A673 (cell line): Measurements from ENCODE around the gene TSPAN5. TPM values are rescaled to one million over a fixed set of nuclear protein-coding genes. Genes with fewer than 3 reads are reported as not detected.

Experiments
- BruUV-seq: library from RNA; stranded (reverse); fragments of 400-500 nt; replicated peaks from 2 replicates; lab custom pipeline; 2021; lab: Mats Ljungman, UMichigan
- CTCF ChIA-PET: fragments of 300-600 bp; sonication (Branson Sonifier 250); formaldehyde crosslinking; loops from one replicate; lab custom pipeline; 2022; ENCODE audit warnings: antibody characterized with exemption; lab: Charles Lee
- POLR2A ChIA-PET: fragments of 300-600 bp; sonication (Branson Sonifier 250); formaldehyde crosslinking; loops from one replicate; lab custom pipeline; 2022; ENCODE audit warnings: antibody characterized with exemption; ENCODE audit not compliant: low non-redundant PET; lab: Charles Lee
- DNase-seq: peaks from one replicate; pipeline ENCODE4 v3.0.0-alpha.2; 2015; ENCODE audit warnings: low spot score
- H3K27ac ChIP-seq: fragments of 200-600 bp; sonication (generic); 2 replicates; pipeline ENCODE4 v1.5.1; 2016; ENCODE audit warnings: mixed run types, low read depth, mild to moderate bottlenecking, mixed read lengths, antibody characterized with exemption, low read length; ENCODE audit not compliant: poor library complexity, severe bottlenecking
- H3K27me3 ChIP-seq: fragments of 200-600 bp; sonication (generic); replicated peaks from 2 replicates; pipeline ENCODE4 v1.6.1; 2017; ENCODE audit warnings: mixed run types, low read depth, mild to moderate bottlenecking, mixed read lengths, antibody characterized with exemption, low read length; ENCODE audit not compliant: insufficient read depth, poor library complexity
- H3K36me3 ChIP-seq: fragments of 200-600 bp; sonication (generic); 2 replicates; pipeline ENCODE4 v1.6.1; 2016; ENCODE audit warnings: mixed run types, mild to moderate bottlenecking, mixed read lengths, antibody characterized with exemption, low read length; ENCODE audit not compliant: insufficient read depth, poor library complexity, severe bottlenecking
- H3K4me1 ChIP-seq: fragments of 200-600 bp; sonication (generic); 2 replicates; pipeline ENCODE4 v1.6.1; 2017; ENCODE audit warnings: mixed run types, mild to moderate bottlenecking, mixed read lengths, antibody characterized with exemption, low read length; ENCODE audit not compliant: insufficient read depth, poor library complexity, severe bottlenecking
- H3K4me3 ChIP-seq: fragments of 200-600 bp; sonication (generic); 2 replicates; pipeline ENCODE4 v1.5.1; 2016; ENCODE audit warnings: low read depth, mixed run types, mild to moderate bottlenecking, mixed read lengths, low read length; ENCODE audit not compliant: poor library complexity, severe bottlenecking
- H3K9me3 ChIP-seq: fragments of 200-600 bp; sonication (generic); 2 replicates; pipeline ENCODE4 v1.6.1; 2016; ENCODE audit warnings: mixed run types, low read depth, mild to moderate bottlenecking, mixed read lengths, antibody characterized with exemption, low read length; ENCODE audit not compliant: poor library complexity, severe bottlenecking
- EZH2 ChIP-seq: fragments of 200-600 bp; sonication (generic); IDR thresholded peaks from 2 replicates; pipeline ENCODE4 v1.6.1; 2017; ENCODE audit warnings: borderline replicate concordance, low read depth, mild to moderate bottlenecking, mixed read lengths, antibody characterized with exemption, low read length; ENCODE audit not compliant: poor library complexity, severe bottlenecking
- intact Hi-C: fragments of 100-400 bp; cut with micrococcal nuclease; formaldehyde crosslinking; loops from one replicate; pipeline ENCODE4 v1.10.0; 2022; ENCODE audit not compliant: unreplicated experiment
- total RNA-seq: library from RNA; stranded (reverse); gene quantifications from 2 replicates; pipeline ENCODE4 v1.2.3, GENCODE V29; 2021
- TF ChIP-seq, protein P1 (sequence below): fragments of 300-800, 200-600 bp; sonication (generic); conservative IDR thresholded peaks from 2 replicates; pipeline ENCODE4 v1.5.1; 2017; ENCODE audit warnings: low read depth, mild to moderate bottlenecking, antibody characterized with exemption, low read length, moderate library complexity, mixed read lengths

The TSPAN5 gene
- total RNA-seq, 1 experiment from 2014 or later: 15.2 TPM

DNA sequence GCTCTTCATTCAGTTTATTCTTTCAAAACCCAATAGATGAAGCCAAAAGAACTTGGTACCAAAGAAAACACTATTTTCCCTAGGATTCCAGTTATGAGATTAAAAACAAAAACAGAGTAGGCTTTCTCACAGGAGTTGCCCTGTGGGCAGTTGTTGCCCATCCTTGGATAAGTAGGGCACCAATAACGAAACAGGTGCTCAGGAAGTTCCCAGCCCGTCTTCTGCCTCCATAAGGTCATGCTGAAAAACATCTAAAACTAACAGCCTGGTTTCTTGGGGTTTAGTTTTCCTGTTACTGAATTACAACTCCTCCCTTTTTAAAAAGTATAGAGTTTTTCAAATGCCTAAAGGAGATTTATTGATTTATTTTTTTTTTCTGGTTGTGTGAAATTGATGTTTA, 14.7 kb downstream of the TSPAN5 start:
- ChIA-PET CTCF (no interaction called here), POLR2A (no interaction called here)
- H3K36me3 ChIP-seq: no peaks in the 10 kb centered on the region
- intact Hi-C loops: no loop called here
- no peaks in the 10 kb centered on the region for H3K9me3 ChIP-seq
- H3K27me3 ChIP-seq: no peaks in the 10 kb centered on the region
- BruUV-seq: no TSS peak
- peaks cover 11% of the 10 kb centered on the region for H3K4me1 ChIP-seq
- no peak for TF ChIP-seq EZH2
- no peak overlapping the region for H3K27ac ChIP-seq
- DNase-seq: no peak
- no peak overlapping the region for H3K4me3 ChIP-seq

GRCh38 chr4:98642991-98643426, 15.4 kb downstream of the TSPAN5 start:
- DNase-seq: no peak
- no peaks in the 10 kb centered on the region for H3K36me3 ChIP-seq
- no peak overlapping the region for H3K27ac ChIP-seq
- no peaks in the 10 kb centered on the region for H3K9me3 ChIP-seq
- CTCF ChIA-PET: no interaction called here
- peaks cover 11% of the 10 kb centered on the region for H3K4me1 ChIP-seq
- POLR2A ChIA-PET: no interaction called here
- intact Hi-C loops: no loop called here
- no peaks in the 10 kb centered on the region for H3K27me3 ChIP-seq
- H3K4me3 ChIP-seq: no peak overlapping the region
- TF ChIP-seq, protein P1, sequence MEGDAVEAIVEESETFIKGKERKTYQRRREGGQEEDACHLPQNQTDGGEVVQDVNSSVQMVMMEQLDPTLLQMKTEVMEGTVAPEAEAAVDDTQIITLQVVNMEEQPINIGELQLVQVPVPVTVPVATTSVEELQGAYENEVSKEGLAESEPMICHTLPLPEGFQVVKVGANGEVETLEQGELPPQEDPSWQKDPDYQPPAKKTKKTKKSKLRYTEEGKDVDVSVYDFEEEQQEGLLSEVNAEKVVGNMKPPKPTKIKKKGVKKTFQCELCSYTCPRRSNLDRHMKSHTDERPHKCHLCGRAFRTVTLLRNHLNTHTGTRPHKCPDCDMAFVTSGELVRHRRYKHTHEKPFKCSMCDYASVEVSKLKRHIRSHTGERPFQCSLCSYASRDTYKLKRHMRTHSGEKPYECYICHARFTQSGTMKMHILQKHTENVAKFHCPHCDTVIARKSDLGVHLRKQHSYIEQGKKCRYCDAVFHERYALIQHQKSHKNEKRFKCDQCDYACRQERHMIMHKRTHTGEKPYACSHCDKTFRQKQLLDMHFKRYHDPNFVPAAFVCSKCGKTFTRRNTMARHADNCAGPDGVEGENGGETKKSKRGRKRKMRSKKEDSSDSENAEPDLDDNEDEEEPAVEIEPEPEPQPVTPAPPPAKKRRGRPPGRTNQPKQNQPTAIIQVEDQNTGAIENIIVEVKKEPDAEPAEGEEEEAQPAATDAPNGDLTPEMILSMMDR: no peak
- no peak for TF ChIP-seq EZH2
- no TSS peak for BruUV-seq

DNA sequence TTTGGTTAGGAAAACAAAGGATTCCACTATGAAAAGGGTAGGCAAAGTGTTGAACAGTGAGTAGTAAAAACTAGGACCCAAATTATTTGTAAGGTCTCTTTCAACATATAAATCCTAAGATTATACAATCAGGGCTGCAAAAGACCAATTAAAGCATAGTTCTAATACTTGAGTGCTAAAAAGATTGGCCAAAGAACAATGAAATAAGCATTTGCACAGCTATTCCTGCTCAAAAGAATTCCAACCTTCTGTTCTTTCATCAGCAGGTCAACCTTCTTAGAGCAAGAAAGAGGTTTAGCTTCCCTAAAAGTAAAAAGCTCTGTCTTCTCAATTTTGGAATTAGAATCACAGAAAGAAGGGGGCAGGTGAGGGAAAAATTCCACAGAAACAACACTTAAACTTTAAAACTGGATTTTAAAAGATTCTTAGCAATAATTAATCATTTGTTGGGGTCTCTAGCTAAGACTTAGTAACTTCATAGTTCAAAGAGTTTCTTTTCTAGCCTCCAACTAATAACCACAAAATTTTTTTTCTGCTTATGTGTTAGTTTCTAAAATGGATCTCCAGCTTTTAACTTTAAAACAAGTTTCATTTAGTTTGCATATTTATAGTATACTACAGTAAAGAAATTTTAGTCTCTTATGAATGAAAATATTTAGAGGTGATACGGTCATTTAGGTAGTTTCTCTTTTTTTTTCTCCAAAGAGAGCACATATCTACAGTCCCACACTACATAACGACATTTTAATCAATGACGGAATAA, 16.3 kb downstream of the TSPAN5 start:
- no peaks in the 10 kb centered on the region for H3K9me3 ChIP-seq
- no peaks in the 10 kb centered on the region for H3K27me3 ChIP-seq
- no peak overlapping the region for H3K4me3 ChIP-seq
- no TSS peak for BruUV-seq
- TF ChIP-seq, protein P1: no peak
- TF ChIP-seq EZH2: no peak
- intact Hi-C loops: no loop called here
- no peaks in the 10 kb centered on the region for H3K36me3 ChIP-seq
- no peak for DNase-seq
- ChIA-PET CTCF (no interaction called here), POLR2A (no interaction called here)
- H3K4me1 ChIP-seq: peaks cover 4% of the 10 kb centered on the region
- no peak overlapping the region for H3K27ac ChIP-seq
